ENCODE measurements around the gene PDZD2. TPM values are rescaled to one million over a fixed set of nuclear protein-coding genes. Genes with fewer than 3 reads are reported as not detected.

PDZD2 gene
- total and polyA plus RNA-seq, 2 experiments from 2014 or later, result 8.3 to 16.9 TPM

GRCh38 chr5:31623249-31623648, 15.7 kb upstream of the PDZD2 start:
- TF ChIP-seq NANOG (IDR thresholded peaks at IDR 0.05; ENCODE audit: borderline replicate concordance), result no peak
- DNase-seq (ENCODE audit: low spot score) (no peak), ATAC-seq (no peak)
- H3F3A ChIP-seq (replicated peaks; ENCODE audit: low read depth), result 0 out of 2 replicates have a peak, but pooled peaks cover 3% of the 10 kb centered on the region
- H2AFZ ChIP-seq, result peak overlapping the region; percentile 65; the same call in 1 of the 2 replicates
- no peak overlapping the region for H3K4me2 ChIP-seq
- no peaks in the 10 kb centered on the region for H3K79me2 ChIP-seq (replicated peaks; ENCODE audit: insufficient read depth)
- no peaks in the 10 kb centered on the region for H3K27me3 Mint-ChIP-seq (ENCODE audit: insufficient read depth, low read depth, poor library complexity)
- no peaks in the 10 kb centered on the region for H3K36me3 Mint-ChIP-seq (ENCODE audit: low read depth)
- H3K9me3 Mint-ChIP-seq, result no peaks in the 10 kb centered on the region
- no peaks in the 10 kb centered on the region for H3K27me3 ChIP-seq (ENCODE audit: insufficient read depth)
- H4K20me1 ChIP-seq (replicated peaks; ENCODE audit: insufficient read depth), result no peaks in the 10 kb centered on the region
- H3K36me3 ChIP-seq (ENCODE audit: insufficient read depth), result no peaks in the 10 kb centered on the region
- H3K4me1 ChIP-seq (ENCODE audit: insufficient read depth), result peaks cover 6% of the 10 kb centered on the region
- H3K4me1 Mint-ChIP-seq, result peaks cover 15% of the 10 kb centered on the region
- no peak overlapping the region for H3K27ac ChIP-seq (ENCODE audit: low read depth)
- H3K4me3 ChIP-seq, result no peak overlapping the region
- H3K4me3 Mint-ChIP-seq, result no peak overlapping the region
- H3K9me2 ChIP-seq (ENCODE audit: insufficient read depth), result no peaks in the 10 kb centered on the region
- no peak overlapping the region for H3K27ac Mint-ChIP-seq

- Mint-ChIP-seq H3K27ac (no peak overlapping the region), H3K36me3 (ENCODE audit: low read depth) (no peaks in the 10 kb centered on the region), H3K9me3 (no peaks in the 10 kb centered on the region), H3K4me3 (no peak overlapping the region), H3K4me1 (peaks cover 2% of the 10 kb centered on the region), H3K27me3 (ENCODE audit: insufficient read depth, low read depth, poor library complexity) (no peaks in the 10 kb centered on the region)
- no peak overlapping the region for H3K4me2 ChIP-seq
- TF ChIP-seq REST (IDR thresholded peaks at IDR 0.05; ENCODE audit: unreplicated experiment) (no peak), NANOG (IDR thresholded peaks at IDR 0.05; ENCODE audit: borderline replicate concordance) (no peak), ZNF462 (CRISPR knock-in tag; IDR thresholded peaks at IDR 0.05) (no peak), POLR2AphosphoS5 (IDR thresholded peaks at IDR 0.05; ENCODE audit: low read depth) (no peak), ZNF114 (CRISPR knock-in tag; IDR thresholded peaks at IDR 0.05) (no peak), CTCF (conservative IDR thresholded peaks at IDR 0.05; ENCODE audit: low read depth in 2 of 2) (no peak), EZH2phosphoT487 (IDR thresholded peaks at IDR 0.05; ENCODE audit: unreplicated experiment) (no peak)
- no peaks in the 10 kb centered on the region for H4K20me1 ChIP-seq (replicated peaks; ENCODE audit: insufficient read depth)
- no peak for DNase-seq (ENCODE audit: low spot score)
- no peaks in the 10 kb centered on the region for H3K4me1 ChIP-seq (ENCODE audit: insufficient read depth)
- H3K79me2 ChIP-seq (replicated peaks; ENCODE audit: insufficient read depth), result no peaks in the 10 kb centered on the region
- no peaks in the 10 kb centered on the region for H3K27me3 ChIP-seq (ENCODE audit: insufficient read depth)
- no peaks in the 10 kb centered on the region for H3F3A ChIP-seq (replicated peaks; ENCODE audit: low read depth)
- no peaks in the 10 kb centered on the region for H3K36me3 ChIP-seq (ENCODE audit: insufficient read depth)
- H3K4me3 ChIP-seq, result no peak overlapping the region
- H3K9me2 ChIP-seq (ENCODE audit: insufficient read depth), result no peaks in the 10 kb centered on the region
- no peak for ATAC-seq
- no peak overlapping the region for H3K27ac ChIP-seq (ENCODE audit: low read depth)
- H2AFZ ChIP-seq, result no peak overlapping the region
Observed at GRCh38 chr5:31625394-31625793, 13.5 kb upstream of the PDZD2 start.

Measured in GM23338 (cell line).